ENCODE data around the gene EDIL3.

Gene EDIL3, protein sequence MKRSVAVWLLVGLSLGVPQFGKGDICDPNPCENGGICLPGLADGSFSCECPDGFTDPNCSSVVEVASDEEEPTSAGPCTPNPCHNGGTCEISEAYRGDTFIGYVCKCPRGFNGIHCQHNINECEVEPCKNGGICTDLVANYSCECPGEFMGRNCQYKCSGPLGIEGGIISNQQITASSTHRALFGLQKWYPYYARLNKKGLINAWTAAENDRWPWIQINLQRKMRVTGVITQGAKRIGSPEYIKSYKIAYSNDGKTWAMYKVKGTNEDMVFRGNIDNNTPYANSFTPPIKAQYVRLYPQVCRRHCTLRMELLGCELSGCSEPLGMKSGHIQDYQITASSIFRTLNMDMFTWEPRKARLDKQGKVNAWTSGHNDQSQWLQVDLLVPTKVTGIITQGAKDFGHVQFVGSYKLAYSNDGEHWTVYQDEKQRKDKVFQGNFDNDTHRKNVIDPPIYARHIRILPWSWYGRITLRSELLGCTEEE

DNA sequence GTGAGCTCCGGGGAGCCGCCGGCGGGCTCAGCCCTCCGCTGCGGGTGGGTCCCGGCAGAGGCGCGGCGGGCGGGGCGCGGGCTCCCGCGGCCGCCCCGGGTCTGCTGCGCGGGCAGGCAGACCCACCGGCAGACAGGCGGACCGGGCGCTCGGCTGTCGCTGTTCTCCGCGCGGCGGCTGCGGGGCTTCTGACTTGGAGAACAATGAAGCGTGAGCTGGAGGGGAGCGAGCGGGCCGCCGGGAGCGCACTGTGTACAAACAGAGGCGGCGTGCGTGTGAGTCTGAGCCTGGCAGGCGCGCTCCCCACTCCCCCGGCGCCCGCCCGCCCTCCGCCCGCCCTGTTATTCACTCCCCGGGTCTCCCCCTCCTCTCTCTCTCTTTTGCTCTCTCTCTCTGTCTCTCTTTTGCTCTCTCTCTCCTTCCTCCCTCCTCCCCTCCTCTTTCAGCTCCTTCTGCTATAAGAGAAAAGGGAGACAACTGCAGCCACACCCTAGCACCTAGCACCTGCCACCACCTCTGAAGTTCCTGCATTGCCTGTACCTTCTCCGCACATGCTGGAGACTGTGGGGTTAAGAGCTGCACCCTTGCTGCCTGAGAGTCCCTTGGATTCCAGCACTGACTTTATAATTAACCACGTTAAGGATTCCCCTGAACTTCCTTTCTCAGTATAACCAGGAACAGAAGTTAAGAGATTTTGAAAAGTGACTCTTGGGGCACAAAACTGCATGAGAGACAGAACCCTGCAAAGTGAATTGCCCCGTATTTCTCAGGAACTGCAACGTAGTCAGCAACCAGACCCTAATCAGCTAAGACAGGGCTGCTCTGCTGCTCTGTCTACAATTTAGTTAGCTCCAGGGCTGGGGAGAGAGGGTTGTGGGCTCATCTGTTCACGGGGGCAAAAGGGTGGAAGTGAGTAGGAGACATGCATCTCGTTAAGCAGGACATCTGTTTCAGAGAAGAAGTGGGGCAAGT, at the start of gene EDIL3:
Gene EDIL3 (minus strand): TSS at position 277 of the 972 bp plus-strand sequence. CDS start 506 bp downstream, outside the sequence.
- DNase-seq (ENCODE audit: low read depth), result peak; percentile 60
- H3K4me3 ChIP-seq (replicated peaks; ENCODE audit: low read depth, low read length), result peak within 1 kb of the TSS; percentile 72
- TF ChIP-seq, protein P1, sequence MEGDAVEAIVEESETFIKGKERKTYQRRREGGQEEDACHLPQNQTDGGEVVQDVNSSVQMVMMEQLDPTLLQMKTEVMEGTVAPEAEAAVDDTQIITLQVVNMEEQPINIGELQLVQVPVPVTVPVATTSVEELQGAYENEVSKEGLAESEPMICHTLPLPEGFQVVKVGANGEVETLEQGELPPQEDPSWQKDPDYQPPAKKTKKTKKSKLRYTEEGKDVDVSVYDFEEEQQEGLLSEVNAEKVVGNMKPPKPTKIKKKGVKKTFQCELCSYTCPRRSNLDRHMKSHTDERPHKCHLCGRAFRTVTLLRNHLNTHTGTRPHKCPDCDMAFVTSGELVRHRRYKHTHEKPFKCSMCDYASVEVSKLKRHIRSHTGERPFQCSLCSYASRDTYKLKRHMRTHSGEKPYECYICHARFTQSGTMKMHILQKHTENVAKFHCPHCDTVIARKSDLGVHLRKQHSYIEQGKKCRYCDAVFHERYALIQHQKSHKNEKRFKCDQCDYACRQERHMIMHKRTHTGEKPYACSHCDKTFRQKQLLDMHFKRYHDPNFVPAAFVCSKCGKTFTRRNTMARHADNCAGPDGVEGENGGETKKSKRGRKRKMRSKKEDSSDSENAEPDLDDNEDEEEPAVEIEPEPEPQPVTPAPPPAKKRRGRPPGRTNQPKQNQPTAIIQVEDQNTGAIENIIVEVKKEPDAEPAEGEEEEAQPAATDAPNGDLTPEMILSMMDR (IDR thresholded peaks at IDR 0.05; ENCODE audit: low read length, missing control alignments), result no peak

DNA sequence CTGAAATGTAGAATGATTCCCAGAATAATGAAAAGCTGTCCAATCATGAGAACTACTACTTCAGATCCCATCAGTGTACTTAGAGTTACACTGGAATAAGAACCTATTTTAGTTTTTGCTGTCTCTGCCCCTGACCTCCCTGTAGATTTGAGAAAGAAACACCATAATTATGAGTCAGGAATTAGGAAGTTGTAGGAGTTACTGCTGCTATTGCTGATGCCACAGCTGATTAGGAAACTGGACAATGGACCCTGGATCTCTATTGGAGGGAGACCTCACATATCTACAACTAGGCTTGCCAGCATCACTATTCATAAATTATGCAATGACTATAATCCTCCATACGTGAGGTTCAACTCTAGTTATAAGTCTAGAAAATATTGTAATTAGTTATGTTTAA, 48.8 kb upstream of the EDIL3 start:
- TF ChIP-seq, protein P1 (IDR thresholded peaks at IDR 0.05; ENCODE audit: low read length, missing control alignments), result no peak
- DNase-seq (ENCODE audit: low read depth), result peak; percentile 80

DNA sequence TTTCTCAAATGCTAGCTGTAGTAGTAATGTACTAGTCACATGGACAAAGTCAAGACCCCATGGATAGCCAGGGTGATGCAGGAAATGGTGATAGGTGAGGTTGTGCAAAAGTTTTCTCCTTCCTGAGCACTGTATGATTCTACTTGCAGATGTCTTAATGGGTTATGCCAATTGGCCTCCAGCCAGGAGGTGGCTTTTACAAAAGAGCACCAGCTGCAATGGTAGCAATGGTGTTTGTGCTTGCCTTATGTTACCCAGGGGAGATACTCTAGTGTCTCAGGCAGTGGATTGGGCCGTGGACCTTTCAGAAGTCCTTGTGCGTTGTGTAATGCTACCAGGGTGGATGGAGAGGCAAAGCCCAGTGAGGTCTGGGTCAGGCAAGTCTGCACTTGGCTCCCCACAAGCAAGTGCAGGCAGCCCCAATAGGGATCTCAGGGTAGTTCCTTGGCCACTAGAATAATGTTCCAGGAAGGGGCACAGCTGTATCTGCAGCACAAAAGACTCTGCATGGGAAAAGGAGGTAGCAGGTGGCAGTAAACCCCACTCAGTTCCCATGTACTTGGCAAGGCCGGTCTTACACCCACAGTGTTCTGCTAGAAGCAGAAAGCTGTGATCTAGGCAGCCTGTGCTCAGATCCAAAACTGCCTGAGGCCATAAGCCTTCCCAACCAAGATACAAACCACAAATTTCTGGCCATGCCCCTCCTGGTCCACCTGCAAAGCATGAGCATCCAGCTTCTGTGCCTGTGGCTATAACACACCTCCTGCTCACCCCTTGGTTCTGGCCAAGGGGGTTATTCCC, 46.4 kb upstream of the EDIL3 start:
- DNase-seq (ENCODE audit: low read depth), result peak; percentile 39
- H3K4me3 ChIP-seq (replicated peaks; ENCODE audit: low read depth, low read length), result no peak overlapping the region
- TF ChIP-seq, protein P1 (IDR thresholded peaks at IDR 0.05; ENCODE audit: low read length, missing control alignments), result no peak

More for the DNA sequence above, 48.8 kb upstream of the EDIL3 start:
- no peak overlapping the region for H3K4me3 ChIP-seq (replicated peaks; ENCODE audit: low read depth, low read length)

DNA sequence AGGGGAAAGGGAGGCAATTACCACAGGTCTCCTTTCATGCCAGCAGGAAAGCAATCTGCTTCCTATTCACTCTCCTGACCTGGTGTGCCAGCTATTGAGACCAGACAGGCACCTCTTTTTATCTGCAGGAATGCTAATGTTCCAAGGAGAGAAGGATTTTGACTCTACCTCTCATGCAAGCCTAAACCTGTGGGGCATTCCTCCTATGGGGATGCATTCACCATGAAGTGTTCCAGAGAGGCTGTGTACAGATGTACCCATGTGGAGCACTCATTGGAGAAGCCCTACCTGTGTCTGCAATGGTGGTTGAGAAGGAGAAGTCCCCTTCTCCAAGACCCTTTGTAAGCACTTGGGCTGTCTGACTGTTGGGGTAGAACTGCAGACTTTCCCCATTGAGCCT, 45.4 kb upstream of the EDIL3 start:
- H3K4me3 ChIP-seq (replicated peaks; ENCODE audit: low read depth, low read length), result no peak overlapping the region
- no peak for DNase-seq (ENCODE audit: low read depth)
- TF ChIP-seq, protein P1 (IDR thresholded peaks at IDR 0.05; ENCODE audit: low read length, missing control alignments), result no peak

DNA sequence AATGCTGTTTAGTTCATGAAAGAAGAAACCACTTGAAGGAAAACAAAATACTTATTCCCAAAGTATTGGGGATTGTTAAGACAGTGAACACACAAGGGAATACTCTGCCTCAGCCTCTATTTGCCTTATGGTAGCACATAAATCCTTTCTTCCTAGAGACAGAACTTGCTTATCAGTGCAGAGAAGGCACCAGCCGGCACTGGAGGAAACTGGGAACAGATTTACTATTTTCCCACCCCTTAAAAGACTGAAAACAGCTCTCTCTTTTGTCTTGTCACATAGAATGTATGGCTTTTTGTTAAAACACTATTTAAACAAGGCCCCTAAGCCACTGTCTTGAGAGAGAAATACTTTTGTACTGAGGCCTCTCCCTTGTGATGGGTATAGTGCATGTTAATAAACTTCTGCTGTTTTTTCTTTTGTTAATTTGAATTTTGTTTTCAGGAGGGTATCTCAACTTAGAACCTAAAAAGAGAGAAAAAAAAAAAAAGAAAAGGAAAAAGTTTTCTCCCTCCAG, 40.7 kb upstream of the EDIL3 start:
- H3K4me3 ChIP-seq (replicated peaks; ENCODE audit: low read depth, low read length), result no peak overlapping the region
- no peak for DNase-seq (ENCODE audit: low read depth)
- TF ChIP-seq, protein P1 (IDR thresholded peaks at IDR 0.05; ENCODE audit: low read length, missing control alignments), result no peak

DNA sequence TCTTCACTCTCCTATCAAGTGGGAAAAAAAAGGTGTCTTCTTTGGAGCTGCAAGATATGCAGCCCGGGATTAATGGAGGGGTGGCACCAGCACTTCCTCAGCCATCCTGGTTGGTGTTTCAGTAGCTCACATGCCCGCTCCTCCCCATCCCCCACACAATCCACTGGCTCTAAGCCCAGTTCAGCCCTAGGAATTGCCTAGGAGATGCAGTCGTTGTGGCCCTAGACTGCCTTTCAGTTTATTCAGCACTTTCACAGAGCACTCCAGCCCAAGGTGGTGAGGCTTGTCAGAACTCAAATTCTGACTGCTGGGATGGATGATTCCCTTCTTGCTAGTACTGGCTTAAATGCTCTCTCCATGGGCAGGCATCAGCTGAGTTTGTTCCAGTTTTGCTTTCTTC, 35.1 kb upstream of the EDIL3 start:
- TF ChIP-seq, protein P1 (IDR thresholded peaks at IDR 0.05; ENCODE audit: low read length, missing control alignments), result no peak
- DNase-seq (ENCODE audit: low read depth), result no peak
- H3K4me3 ChIP-seq (replicated peaks; ENCODE audit: low read depth, low read length), result no peak overlapping the region

Data from fibroblast of pulmonary artery (primary cell).